Stomach (tissue), 19 donors: ENCODE data around the gene SLC18A3. TPM values are rescaled to one million over a fixed set of nuclear protein-coding genes. Genes with fewer than 3 reads are reported as not detected.

Experiments
- DNase-seq, 2 donors: peaks; one replicate each; pipeline versions ENCODE4 v3.0.0 to v3.0.0-alpha.2; 2013 to 2019
- H3K27ac ChIP-seq, 5 donors: fragments of 200-600 bp in 4 of 5; sonication (generic) in 4 of 5; one replicate each; pipeline ENCODE4 v1.5.1; 2013 to 2019; ENCODE audit warnings: mild to moderate bottlenecking in 1 of 5, moderate library complexity in 1 of 5
- H3K27me3 ChIP-seq, 3 donors: fragments of 200-600 bp; sonication (generic); one replicate each; pipeline ENCODE4 v1.5.1; 2017 to 2019; ENCODE audit warnings: mixed run types in 1 of 3
- H3K36me3 ChIP-seq, 4 donors: fragments of 200-600 bp; sonication (generic); 1 replicate in 3 of 4; 2 replicates in 1 of 4; pipeline ENCODE4 v1.5.1; 2016 to 2019
- H3K4me1 ChIP-seq, 4 donors: fragments of 200-600 bp; sonication (generic); one replicate each; pipeline ENCODE4 v1.5.1; 2016 to 2019
- H3K4me3 ChIP-seq, 4 donors: fragments of 200-600 bp; sonication (generic) in 3 of 4; one replicate each; pipeline ENCODE4 v1.5.1; 2016 to 2019; ENCODE audit warnings: mild to moderate bottlenecking in 1 of 4
- H3K9me3 ChIP-seq, 4 donors: fragments of 200-600 bp; sonication (generic); one replicate each; pipeline ENCODE4 v1.5.1; 2016 to 2019
- CTCF ChIP-seq, 7 experiments: fragments of 450-650 bp in 4 of 7; fragments of 200-600 bp in 3 of 7; sonication (generic) in 3 of 7; IDR thresholded peaks; one replicate each; pipeline ENCODE4 v1.5.1; 2016 to 2019; ENCODE audit warnings: antibody characterized with exemption in 7 of 7, control low read depth in 2 of 7, mild to moderate bottlenecking in 1 of 7
- EP300 ChIP-seq: sonication (generic); formaldehyde crosslinking; IDR thresholded peaks from one replicate; pipeline ENCODE4 v1.6.1; 2017; ENCODE audit warnings: antibody characterized with exemption
- POLR2A ChIP-seq, 4 donors: fragments of 450-650 bp; IDR thresholded peaks; one replicate each; pipeline ENCODE4 v1.6.1; 2016; ENCODE audit warnings: antibody characterized with exemption in 4 of 4, control low read depth in 2 of 4, mild to moderate bottlenecking in 1 of 4, moderate library complexity in 1 of 4
- POLR2AphosphoS5 ChIP-seq, 3 donors: sonication (generic); formaldehyde crosslinking; IDR thresholded peaks; one replicate each; pipeline ENCODE4 v1.6.1; 2016; ENCODE audit warnings: antibody characterized with exemption in 3 of 3
- WGBS, 5 donors: extraction: QIAGEN DNeasy Blood & Tissue Kit in 3 of 5; methylation state at CpG; one replicate each; pipeline versions ENCODE4 v1.1.5 to v1.1.7; 2013 to 2018; 5-methylcytosine and 5-hydroxymethylcytosine counted together
- intact Hi-C: fragments of 100-400 bp; cut with DNase I; formaldehyde crosslinking; loops from one replicate; pipeline ENCODE4 v1.15.1; 2023; ENCODE audit warnings: low total_unique reads
- long read RNA-seq, 10 donors: transcript quantifications; one replicate each; lab custom pipeline, GENCODE V29; 2026
- polyA plus RNA-seq, 3 donors: library from polyadenylated mRNA; stranded (reverse); fragments of 200-250 nt; gene quantifications; one replicate each; pipeline ENCODE4 v1.2.3, GENCODE V29; 2013
- total RNA-seq, 5 donors: library from RNA; depleted of rRNA; stranded (reverse); fragments of >200 nt; gene quantifications; one replicate each; pipeline versions ENCODE4 v1.1.0 to v1.2.3, GENCODE V29; 2014 to 2016
- donor health status: healthy with polysubstance abuse.
- donor health status: Bipolar disorder and iron deficiency.
- donor health status: healthy.

SLC18A3 gene
- under 1 TPM in 1 of 5 donors, not detected in 4; 0.73 TPM for total RNA-seq
- polyA plus RNA-seq, result under 1 TPM in 1 of 3 donors, not detected in 2; 0.20 TPM
- long read RNA-seq, donor 1, transcript SLC18A3-201 (1 exons, 2,420 nt), result major isoform, 6 of 6 reads
- long read RNA-seq, donor 1, partial matches to known transcripts, result 0 of 6 reads
- long read RNA-seq, donor 1, other reads (novel, unspliced or antisense), result 0 of 6 reads
- long read RNA-seq, donor 2, transcript SLC18A3-201 (1 exons, 2,420 nt), result major isoform, 11 of 11 reads
- long read RNA-seq, donor 2, partial matches to known transcripts, result 0 of 11 reads
- long read RNA-seq, donor 2, other reads (novel, unspliced or antisense), result 0 of 11 reads
- long read RNA-seq, donor 3, partial matches to known transcripts, result 0 of 3 reads
- long read RNA-seq, donor 3, other reads (novel, unspliced or antisense), result 0 of 3 reads
- long read RNA-seq, donor 4, result 0 reads
- long read RNA-seq, donor 5, partial matches to known transcripts, result 0 of 1 reads
- long read RNA-seq, donor 5, other reads (novel, unspliced or antisense), result 0 of 1 reads
- long read RNA-seq, donor 6, transcript SLC18A3-201 (1 exons, 2,420 nt), result major isoform, 12 of 12 reads
- long read RNA-seq, donor 6, partial matches to known transcripts, result 0 of 12 reads
- long read RNA-seq, donor 6, other reads (novel, unspliced or antisense), result 0 of 12 reads
- long read RNA-seq, donor 7, transcript SLC18A3-201 (1 exons, 2,420 nt), result major isoform, 7 of 7 reads
- long read RNA-seq, donor 7, partial matches to known transcripts, result 0 of 7 reads
- long read RNA-seq, donor 7, other reads (novel, unspliced or antisense), result 0 of 7 reads
- long read RNA-seq, donor 8, partial matches to known transcripts, result 0 of 2 reads
- long read RNA-seq, donor 8, other reads (novel, unspliced or antisense), result 0 of 2 reads
- long read RNA-seq, donor 9, result 0 reads
- long read RNA-seq, donor 10, result 0 reads

DNA sequence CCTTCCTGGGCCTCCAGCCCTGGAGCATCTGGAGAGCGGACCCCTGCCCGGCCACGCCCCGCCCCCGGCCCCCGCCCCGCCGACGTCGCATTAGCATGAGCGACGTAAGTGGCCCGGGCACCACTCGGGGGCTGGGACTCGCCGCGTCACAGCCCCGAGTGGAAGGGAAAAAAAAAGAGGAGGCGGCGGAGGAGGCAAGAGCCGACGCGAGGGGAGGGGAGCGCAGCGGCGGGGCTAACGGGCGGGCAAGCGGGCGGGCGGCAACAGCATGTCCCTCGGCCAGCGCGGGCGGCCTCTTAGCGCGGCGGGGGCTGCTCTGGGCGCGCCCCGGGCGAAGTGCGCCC, at the start of gene SLC18A3:
TSS of gene SLC18A3 (plus strand) at position 197 of the 344 bp plus-strand sequence. CDS start 431 bp downstream, outside the sequence.
- H3K27me3 ChIP-seq, result peaks cover 50 to 100% (median 89%) of the 10 kb centered on the region in 3 donors
- WGBS, 5 donors, result 0 to 10% (median 1%) methylated on average over 13 to 43 of the region's 43 CpGs
- peaks cover 13 to 65% (median 30%) of the 10 kb centered on the region in 4 donors for H3K4me1 ChIP-seq
- H3K4me3 ChIP-seq, result peak within 1 kb of the TSS in 3 of 4 donors; percentile 12 to 32 (median 12)
- intact Hi-C loops, result no loop called here
- no peaks in the 10 kb centered on the region for H3K36me3 ChIP-seq
- DNase-seq, result peak in 1 of 2 donors; percentile 42
- peaks cover 0 to 11% (median 1%) of the 10 kb centered on the region in 4 donors for H3K9me3 ChIP-seq
- TF ChIP-seq CTCF (IDR thresholded peaks at IDR 0.05) (no peak), POLR2AphosphoS5 (IDR thresholded peaks at IDR 0.05) (no peak), EP300 (no peak), POLR2A (IDR thresholded peaks at IDR 0.05) (no peak)
- H3K27ac ChIP-seq, result no peak within 1 kb of the TSS

GRCh38 chr10:49560526-49560925, 49.6 kb upstream of the SLC18A3 start:
- intact Hi-C loops, result no loop called here
- no peak overlapping the region for H3K27ac ChIP-seq
- peaks cover 0 to 7% (median 0%) of the 10 kb centered on the region in 4 donors for H3K9me3 ChIP-seq
- 49 to 60% (median 53%) methylated on average over 2 of the region's 2 CpGs for WGBS, 5 donors
- no peaks in the 10 kb centered on the region for H3K36me3 ChIP-seq
- no peaks in the 10 kb centered on the region for H3K4me1 ChIP-seq
- no peak for DNase-seq
- TF ChIP-seq POLR2A (IDR thresholded peaks at IDR 0.05) (no peak), POLR2AphosphoS5 (IDR thresholded peaks at IDR 0.05) (no peak), CTCF (IDR thresholded peaks at IDR 0.05) (no peak), EP300 (no peak)
- H3K27me3 ChIP-seq, result peaks cover 0 to 39% (median 0%) of the 10 kb centered on the region in 3 donors
- H3K4me3 ChIP-seq, result no peak overlapping the region

DNA sequence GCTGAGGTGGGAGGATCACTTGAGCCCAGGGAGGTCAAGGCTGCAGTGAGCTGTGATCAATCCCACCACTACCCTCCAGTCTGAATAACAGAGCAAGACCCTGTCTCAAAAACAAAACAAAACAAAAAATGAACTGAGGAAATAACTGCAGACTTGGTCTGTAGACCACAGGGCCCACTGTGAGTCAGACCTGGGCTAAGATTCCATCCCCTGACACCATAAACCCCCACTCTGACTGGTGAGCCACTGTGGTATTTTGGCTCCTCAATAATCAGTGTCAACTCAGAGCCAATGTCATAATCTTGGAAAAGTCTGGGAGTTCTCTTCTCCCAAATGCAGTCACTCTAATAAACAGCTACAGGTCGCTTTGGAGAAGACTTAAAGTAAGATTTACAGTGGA, 47.2 kb upstream of the SLC18A3 start:
- H3K27ac ChIP-seq, result no peak overlapping the region
- intact Hi-C loops, result no loop called here
- no peaks in the 10 kb centered on the region for H3K4me1 ChIP-seq
- no peak for DNase-seq
- 44 to 69% (median 58%) methylated on average over 1 of the region's 1 CpG for WGBS, 5 donors
- H3K36me3 ChIP-seq, result no peaks in the 10 kb centered on the region
- no peak for TF ChIP-seq CTCF (IDR thresholded peaks at IDR 0.05)
- no peak for TF ChIP-seq POLR2AphosphoS5 (IDR thresholded peaks at IDR 0.05)
- no peak for TF ChIP-seq POLR2A (IDR thresholded peaks at IDR 0.05)
- no peak for TF ChIP-seq EP300
- H3K9me3 ChIP-seq, result no peaks in the 10 kb centered on the region
- peaks cover 0 to 39% (median 0%) of the 10 kb centered on the region in 3 donors for H3K27me3 ChIP-seq
- H3K4me3 ChIP-seq, result no peak overlapping the region

- intact Hi-C loops, result no loop called here
- no peak for TF ChIP-seq CTCF (IDR thresholded peaks at IDR 0.05)
- no peak for TF ChIP-seq POLR2A (IDR thresholded peaks at IDR 0.05)
- no peak for TF ChIP-seq POLR2AphosphoS5 (IDR thresholded peaks at IDR 0.05)
- TF ChIP-seq EP300, result no peak
- no peak for DNase-seq
- H3K4me3 ChIP-seq, result no peak overlapping the region
- peaks cover 0 to 11% (median 6%) of the 10 kb centered on the region in 4 donors for H3K9me3 ChIP-seq
- H3K36me3 ChIP-seq, result no peaks in the 10 kb centered on the region
- H3K4me1 ChIP-seq, result no peaks in the 10 kb centered on the region
- H3K27me3 ChIP-seq, result peaks cover 0 to 32% (median 0%) of the 10 kb centered on the region in 3 donors
- 77 to 86% (median 83%) methylated on average over 4 of the region's 4 CpGs for WGBS, 5 donors
- H3K27ac ChIP-seq, result no peak overlapping the region
These were observed 45.6 kb upstream of the SLC18A3 start for GRCh38 chr10:49564461-49565009.
